ENCODE measurements around the gene TTLL5.

TTLL5 gene

DNA sequence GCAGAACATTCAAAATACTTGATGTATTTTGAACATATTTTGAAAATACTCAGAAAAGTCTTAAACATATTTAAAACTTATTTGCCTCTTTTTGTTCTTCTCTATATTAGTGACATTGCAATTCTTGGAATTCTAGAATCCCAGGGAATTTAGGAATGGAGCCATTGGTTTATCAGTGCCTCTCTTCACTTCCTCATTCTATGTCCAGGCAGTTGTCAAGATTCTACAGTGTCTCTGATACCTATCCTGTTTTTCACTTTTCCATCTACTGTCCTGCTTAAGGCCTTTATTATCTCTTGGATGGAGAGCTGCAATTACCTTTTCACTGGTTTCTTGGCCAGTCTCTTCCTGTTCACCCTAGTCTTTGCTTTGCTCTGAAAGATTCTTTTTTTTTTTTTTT, 144.6 kb downstream of the TTLL5 start:
- no peak for DNase-seq

DNA sequence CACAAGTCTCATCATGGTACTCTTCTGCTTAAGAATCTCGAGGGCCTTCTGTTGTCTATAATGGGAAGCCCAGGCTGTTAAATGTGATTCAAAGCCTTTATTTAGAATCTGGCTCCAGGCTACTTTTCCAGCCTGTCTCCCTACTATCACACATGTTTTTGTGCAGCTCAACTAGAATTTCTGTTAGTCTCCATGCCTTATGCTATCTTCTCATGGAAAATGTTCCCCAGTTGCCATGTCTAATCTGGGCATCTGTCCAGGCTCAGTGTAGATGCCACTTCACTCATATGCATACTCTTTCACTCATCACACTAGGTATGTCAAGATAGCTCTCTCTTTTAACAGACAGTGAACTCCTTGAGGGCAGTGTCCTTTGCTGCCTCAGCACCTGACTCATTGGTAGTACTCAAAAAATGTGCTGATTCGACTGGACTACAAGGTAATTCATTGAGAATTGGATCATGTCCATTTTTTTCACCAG, 145.3 kb downstream of the TTLL5 start:
- DNase-seq, result no peak

DNA sequence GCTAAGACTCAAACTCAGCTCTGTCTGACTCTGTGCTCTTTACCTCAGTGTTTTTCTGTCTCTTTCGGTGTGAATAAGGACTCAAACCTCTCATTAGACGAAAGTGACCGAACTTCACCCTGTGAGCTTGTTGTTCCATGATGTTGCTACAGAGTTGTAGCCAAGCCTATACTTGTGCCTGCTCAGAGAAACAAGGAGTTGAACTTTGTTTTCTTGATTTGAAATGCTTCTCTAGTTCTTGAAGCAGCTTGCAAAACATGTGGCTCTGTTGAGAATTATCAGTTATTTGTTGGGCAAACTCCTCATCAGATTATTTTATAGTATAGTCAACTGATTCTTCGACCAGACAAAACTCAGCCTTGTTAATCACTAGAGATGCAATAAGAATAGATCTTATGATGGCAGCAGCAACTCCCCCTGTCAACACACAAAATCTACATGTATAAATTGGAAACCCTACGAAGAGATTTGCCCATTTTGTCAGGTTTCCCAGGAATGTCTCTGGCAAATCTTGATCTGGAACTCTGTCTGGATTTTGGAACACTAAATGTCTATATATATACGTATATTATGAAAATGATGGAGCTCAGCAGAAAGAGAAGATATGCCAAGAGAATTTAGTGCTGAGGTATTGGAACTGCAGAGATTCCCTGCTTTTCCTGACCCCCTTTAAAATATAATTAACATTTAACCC, 146.8 kb downstream of the TTLL5 start:
- DNase-seq, result no peak

DNA sequence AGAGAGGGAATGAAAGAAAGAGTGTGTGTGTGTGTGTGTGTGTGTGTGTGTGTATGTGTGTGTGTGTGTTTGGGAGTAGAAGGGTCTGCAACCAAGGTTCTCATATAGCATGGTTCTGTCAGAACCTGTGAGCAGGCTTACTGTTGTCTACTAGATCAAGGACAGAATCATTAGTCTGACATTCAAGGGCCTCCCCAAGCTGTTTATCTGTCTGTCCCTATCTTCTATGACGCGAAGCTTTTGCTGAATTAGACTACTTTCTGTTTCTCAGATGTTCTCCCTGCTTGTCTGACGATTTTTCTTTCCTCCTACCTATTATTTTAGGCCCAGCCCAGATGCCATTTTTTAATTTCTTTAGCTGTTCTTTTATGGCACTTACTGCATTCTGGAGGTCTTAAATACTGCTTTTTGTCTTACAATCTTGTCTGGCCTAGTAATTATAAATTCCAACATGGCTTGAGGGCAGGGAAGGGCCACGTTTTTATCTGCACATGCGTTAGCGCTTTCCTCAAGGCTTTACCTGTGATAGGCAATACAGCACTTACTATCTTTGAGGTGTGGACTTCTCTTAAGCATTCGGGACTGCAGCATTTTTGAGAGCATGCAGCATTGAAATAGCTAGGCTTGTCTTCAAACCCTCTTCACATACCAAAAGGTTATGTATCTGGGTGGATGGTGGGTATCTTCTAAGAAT, 150.2 kb downstream of the TTLL5 start:
- DNase-seq, result no peak

DNA sequence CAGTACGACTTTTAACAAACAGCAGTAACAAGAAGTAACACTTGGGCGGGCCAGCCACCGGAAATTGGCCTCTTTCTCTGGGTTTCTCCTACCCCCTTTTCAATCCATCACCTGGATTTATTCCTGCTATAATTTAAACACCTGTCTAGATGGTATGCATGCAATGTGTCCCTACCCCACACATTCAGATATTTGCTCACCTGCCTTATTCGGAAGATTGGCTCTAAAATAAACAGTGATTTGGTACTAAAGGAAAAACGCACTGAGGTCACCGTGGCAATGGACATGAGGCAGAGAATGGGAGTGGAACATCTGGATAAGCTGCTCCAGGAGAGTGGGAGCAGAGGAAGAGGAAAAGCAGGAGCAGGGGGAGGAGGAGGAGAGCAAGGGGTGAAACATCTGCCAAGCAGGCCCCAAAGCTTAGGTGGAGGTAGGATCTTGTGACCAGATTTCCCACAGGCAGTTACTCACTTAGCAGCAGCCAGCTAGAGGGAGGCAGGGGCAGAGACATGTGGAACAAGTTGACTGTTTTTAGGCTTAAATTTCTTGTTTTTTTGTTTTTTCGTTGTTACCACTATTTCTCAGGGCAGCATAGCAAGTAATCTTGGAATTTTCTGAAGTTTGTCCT, 150.9 kb downstream of the TTLL5 start:
- no peak for DNase-seq

DNA sequence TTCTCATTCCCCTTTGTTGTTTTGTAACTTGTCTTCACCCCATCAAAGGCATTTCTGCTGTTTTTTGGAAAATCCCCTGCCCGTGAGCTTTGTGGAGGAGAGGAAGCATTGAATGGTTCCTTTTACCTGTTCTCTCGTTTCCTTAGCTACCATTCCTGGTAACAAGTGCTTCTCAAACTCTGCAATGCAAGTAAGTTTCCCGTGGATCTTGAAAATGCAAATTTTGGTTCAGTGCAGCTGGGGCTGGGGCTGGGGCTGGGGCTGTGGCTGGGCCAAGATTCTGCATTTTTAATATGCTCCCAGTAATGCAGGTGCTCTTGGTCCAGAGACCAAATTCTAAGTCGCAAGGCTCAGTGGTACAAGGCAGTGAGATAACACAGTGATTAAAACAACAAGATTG, 151.6 kb downstream of the TTLL5 start:
- DNase-seq, result no peak

DNA sequence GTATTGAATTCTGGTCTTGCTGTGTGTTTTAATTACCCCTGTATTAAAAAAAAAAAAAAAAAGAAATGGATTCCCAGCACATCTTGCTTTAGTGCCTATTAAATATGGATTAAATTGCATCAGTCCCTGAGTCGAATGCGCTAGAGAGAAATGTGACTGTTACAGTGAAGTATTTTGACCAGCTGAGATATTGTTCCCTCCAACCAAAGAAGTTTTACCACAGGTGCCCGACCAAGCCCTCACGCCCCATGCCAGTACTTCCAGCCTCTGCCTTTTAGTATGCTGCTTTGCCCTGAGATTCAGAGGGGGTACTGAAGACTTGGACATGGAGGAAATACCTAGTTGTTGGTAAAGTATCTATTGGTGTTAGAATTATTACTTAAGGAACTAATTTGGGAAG, 159.7 kb downstream of the TTLL5 start:
- DNase-seq, result no peak

DNA sequence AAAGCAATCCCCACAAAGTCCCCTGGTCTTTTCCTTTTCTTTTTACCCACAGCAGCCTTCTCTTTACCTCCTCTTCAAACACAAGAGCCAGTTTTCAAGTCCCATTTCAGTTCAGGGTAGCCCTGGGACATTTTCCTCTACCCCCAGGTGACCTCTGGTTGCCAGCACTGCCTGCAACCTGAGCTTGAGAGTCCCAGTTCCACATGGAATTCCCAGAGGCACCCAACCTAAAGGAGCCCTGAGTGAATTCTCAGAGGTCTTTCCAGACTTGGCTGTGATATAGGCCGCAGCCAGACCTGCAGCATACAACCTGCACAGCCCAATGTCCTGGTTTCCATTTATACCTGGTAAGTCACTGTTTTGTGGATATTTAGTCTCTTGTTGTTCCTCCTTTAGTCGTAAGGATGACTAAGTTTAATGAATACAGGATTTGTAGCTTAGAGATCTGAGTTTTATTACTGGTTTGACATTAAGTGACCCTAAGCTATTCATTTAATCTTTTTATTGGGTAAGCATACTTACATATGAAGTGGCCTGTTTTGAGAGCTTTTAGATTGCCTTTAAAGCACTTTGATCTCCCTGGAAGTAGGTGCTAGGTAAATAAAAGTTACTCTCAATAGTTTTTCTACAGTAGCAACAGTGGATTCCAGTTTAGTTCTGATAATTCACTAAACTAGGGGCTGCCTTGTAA, 160.9 kb downstream of the TTLL5 start:
- DNase-seq, result no peak

DNA sequence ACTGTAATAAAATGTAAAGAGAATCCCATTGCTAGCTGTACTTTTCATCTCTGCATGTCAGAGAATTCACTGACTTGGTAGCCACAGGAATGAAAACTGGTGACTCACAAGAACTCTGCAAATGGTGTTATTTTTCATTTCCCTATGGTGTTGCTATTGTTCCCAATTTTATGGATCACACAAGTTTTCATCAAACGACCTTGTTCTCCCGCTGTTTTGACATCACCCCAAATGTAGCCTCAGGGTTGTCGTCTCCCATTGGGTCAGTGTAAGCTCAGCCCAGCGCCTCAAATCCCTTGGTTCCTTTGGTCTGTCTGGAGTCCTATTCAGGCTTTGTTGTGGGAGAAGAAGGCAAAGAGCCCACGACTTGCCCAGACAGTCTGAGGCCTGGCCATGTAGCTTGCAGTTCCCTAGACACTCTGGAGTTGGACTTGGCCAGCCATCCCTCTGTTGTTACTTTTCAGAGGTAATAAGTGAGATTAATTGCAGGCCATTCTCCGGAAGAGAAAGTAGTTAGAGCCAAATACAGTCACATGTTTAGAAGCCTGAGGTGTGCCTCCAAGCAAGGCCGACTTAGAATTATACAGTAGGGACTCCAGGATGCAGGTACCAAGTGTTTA, 161.6 kb downstream of the TTLL5 start:
- no peak for DNase-seq

DNA sequence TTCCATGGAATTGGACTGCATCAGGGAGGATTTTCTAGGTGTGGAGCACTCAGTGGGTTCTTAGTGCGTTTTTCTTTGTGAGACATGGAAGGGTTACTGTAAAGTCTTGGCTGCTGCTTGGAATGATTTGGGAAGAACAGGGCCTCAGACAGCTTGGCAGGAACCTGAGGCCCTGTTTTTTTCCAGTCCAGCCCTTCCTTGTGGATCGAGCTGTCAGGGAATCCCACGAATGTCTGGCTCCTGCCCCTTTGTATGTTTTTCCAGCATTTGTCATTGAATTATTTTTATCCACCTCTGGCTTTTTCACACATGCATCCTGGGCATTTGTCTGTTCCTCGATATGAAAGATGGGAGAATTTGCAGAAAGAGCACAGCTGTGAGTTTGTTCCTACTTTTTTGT, 162.3 kb downstream of the TTLL5 start:
- no peak for DNase-seq

DNA sequence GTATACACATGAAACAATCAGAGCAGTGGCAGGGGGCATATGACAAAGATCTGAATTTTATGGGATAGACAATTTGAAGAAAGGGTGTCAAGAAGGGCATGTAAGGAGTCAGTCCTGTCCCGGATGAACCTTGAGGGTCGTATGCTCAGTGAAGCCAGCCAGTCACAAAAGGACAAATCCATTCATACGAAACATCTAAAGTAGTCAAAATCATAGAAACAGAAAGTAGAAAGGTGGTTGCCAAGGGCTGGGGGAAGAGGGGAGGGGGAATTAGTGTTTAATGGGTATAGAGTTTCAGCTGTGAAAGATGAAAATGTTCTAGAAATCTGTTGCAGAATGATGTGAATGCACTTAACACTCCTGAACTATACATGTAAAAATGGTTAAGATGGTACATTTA, 163.3 kb downstream of the TTLL5 start:
- no peak for DNase-seq

DNA sequence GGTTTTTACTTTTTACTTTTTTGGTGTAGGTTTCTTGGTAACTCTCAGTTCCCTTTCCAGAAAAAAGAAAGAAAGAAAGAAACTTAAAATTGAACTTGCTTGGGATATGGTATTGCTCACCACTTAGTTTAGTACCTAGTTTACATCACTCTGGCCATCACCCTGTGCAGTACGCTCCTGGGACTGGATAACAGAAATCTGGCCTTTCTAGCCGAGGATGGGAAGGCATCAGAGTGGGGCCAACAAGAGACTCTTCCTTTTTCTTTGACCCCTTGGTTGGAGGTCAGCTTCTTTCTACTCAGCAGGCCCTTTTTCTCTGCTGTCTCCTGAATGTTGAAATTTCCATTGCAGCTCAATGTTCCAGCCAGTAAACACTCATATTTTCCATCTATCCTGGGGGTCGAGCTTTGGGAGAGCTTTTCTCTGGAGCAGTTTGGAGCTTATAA, 164.1 kb downstream of the TTLL5 start:
- no peak for DNase-seq

DNA sequence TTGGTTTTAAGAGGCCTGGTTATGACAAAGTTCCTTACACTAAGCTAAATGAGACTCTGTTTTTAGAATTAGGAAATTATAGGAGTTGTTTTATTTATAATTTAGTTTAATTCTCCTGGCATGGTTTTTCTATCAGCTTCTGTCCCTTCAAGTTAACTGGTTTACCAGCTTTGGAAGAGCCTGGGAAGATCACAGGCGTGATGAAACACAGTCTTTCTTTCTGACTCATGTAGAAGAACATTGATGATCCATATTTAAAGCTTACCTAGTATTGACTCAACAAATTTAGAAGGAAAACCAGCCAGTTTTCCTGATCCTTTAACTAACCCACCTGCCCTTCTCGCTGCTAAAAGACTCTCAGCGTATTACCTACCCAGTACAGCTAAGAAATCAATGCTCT, 165.6 kb downstream of the TTLL5 start:
- no peak for DNase-seq

DNA sequence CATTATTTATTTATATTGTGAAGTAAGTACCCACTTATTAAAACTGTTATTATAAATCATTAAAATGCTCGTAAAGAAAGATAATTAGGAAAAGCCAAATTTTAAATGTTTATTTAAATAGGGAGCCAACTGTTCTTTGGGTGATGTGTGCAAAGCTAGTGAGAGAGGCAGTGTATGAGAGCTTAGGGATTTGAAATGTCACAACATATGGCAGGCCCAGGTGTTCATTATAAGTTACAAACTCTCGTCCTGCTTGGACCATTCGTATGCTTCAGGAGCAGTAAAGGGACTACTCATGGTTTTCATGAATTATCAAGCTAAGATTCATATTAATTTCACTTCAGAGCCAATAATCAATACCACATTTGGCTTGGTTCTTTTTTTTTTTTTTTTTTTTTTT, 166.3 kb downstream of the TTLL5 start:
- no peak for DNase-seq

DNA sequence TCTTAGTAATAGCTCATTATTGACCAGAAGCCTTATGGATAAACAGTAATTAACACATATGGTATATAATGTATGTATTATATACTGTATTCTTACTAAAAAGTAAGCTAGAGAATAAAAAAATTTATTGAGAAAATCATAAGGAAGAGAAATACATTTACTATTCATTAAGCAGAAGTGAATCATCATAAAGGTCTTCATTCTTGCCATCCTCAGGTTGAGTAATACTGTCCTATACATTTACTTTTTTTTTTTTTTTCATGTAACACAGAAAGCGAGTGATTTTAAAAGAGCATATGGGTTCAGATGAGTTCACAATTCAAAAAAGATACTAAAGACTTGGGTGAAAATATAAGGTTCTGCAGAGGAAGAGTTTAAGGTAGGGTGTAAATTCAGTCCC, 168.3 kb downstream of the TTLL5 start:
- DNase-seq, result no peak

DNA sequence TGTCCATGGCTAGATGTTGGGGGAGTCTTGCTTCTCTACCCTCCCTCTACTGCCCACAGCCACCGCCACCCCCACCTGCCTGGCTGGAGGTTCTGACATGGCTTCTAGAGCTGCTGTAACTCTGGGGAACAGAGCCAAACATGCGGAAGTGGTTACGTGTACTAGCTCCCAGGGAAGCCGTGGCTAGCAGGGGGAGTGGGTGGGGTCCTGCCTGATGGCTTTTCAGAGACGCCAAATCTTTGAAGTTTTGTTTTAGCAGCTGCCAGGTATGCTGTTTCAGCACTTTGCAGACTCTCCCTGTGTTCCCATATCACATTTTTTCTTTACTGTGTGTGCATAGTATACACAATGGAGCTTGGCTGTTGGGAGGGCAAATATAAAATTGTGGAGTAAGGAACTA, 170.4 kb downstream of the TTLL5 start:
- peak; percentile 10 for DNase-seq

DNA sequence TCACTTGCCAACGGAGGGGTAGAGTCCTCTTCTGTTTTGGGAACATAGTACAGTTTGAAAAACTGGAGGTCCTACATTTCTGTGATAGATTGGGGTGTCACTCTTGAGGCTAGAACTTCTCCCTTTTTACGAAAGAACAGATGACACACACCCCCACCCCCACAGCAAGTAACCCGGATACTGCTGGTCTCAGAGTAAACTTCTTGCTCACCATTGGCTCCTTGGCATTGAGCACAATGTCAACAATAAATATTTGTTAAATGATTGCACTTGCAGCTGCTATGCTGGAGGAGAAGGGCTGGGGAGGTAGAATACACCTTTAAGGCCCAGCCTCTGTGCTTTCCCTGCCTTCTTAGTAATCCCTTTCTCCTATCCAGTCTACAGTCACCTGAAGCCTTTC, 170.9 kb downstream of the TTLL5 start:
- no peak for DNase-seq

DNA sequence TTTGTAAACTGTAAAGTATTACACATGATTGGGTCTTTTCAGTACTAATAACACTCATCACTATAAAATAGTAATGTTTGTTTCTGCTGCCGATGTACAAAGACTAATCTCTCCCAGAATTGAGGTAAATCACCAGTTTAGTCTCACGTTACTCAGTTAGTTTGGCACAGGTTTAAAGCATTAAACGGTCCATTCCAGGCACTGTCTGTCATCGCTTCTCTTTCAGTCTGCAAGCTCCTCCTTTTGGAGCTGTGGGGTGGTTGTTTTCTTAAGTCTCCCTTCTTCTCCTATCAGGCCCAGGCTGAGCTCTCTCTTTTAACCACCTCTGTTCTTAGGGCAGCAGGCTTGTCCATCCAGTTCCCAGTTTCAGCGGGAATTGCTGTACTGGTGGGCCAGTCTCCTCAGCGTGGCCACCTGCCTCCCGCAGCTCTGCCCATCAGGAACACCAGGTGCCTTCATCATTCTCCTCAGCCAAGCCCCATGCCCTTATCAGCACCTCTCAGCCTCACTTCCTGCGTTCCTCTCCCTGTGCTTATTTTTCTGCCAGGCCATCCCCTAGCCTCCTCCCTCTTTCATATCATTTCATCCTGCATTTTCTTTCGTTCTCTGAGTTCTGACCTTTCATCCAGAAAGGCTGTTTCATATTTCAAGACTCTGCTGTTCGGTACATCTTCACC, 171.7 kb downstream of the TTLL5 start:
- no peak for DNase-seq

DNA sequence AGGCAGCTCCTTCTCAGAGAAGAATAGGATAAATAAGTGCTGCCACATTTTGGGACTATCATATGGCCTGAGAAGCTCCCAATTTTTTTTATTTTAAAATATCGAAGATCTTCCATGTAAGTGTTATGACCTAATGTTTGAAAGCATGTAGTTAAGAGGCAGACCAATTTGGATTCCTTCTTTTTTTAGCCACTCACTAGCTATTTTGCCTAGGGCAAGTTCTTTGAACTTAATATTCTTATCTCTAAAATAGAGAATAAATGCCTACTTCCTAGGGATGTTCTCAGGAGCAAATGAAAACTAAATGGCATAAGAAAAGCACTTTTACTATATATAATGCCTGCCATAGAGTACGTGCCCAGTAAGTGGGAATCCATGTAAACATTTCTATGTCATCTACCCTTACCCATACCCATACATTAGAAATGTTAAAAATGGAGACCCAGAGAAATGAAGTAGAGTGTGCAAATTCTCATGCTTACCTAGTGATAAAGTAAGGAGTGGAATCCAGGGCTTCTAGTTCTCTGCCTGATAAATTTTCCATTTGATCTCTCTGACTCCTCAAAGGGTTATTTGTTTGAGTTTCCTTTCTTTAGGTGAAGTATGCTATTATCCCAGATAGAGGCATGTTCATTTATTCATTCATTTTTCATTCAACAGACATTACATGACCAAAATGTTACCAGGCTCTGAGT, 172.4 kb downstream of the TTLL5 start:
- no peak for DNase-seq

DNA sequence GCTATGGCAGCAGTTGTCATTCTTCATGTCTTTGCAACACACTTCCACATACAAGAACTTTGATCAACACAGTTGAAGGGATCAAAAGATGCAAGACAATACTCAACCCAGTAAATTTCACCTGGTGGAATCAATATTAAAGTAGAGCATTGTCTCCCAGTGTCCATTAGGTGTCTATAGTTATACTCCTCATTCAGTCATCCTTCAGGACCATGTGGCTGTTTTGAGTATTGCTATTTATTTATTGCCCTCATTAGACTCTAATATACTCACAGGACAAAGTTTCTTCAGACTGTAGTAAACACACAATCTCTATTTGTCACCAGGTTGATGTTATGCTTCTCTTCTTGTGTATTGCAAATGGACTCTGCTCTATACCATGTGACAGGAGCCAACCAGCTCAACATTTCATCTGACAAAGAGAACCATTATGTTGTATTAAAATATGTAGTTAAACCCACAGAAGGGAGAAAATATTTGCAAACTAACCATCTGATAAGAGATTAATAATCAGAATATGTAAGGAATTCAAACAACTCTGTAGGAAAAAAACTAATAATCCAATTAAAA, 174.2 kb downstream of the TTLL5 start:
- DNase-seq, result no peak

DNA sequence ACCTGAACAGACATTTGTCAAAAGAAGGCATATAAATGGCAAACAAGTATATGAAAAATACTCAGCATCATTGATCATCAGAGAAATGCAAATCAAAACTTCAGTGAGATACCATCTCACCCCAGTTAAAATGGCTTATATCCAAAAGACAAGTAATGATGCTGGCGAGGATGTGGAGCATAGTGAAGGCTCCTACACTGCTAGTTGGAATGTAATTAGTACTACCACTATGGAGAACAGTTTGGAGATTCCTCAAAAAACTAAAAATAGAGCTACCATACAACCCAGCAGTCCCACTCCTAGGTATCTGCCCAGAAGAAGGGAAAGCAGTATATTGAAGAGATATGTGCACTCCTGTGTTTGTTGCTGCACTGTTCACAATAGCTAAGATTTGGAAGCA, 174.7 kb downstream of the TTLL5 start:
- no peak for DNase-seq

Data from stimulated activated naive CD4-positive, alpha-beta T cell treated with Interleukin-2 at 50 U/mL for 16 hours (primary cell).